ENCODE measurements around the gene NXPE4.
"Not testable (repeated sequence)": the region's sequence is repeated elsewhere in the genome, so short reads cannot be mapped to it uniquely, and the experiment has no call there.

The NXPE4 gene

DNA sequence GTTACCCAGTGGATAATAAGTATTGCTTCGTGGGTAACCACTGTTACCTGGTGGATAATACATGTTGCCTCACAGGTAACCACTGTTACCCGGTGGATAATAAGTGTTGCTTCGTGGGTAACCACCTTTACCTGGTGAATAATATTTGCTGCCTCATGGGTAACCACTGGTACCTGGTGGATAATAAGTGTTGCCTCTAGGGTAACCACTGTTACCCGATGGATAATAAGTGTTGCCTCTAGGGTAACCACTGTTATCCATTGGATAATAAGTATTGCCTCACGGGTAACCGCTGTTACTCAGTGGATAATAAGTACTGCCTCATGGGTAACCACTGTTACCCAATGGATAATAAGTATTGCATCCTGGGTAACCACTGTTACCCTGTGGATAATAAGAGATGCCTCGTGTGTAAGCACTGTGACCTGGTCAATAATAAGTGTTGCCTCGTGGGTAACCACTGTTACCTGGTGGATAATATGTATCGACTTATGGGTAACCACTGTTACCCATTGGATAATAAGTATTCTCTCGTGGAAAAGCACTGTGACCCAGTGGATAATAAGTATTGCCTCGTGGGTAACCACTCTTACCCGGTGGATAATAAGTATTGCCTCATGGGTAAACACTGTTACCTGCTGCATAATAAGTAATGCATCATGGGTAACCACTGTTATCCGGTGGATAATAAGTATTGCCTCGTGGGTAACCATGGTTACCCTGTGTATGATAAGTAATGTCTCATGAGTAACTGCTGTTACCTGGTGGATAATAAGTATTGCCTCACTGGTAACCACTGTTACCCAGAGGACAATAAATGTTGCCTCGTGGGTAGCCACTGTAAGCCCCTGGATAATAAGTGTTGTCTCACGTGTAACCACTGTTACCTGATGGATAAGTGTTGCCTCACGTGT, 20.1 kb upstream of the NXPE4 start:
- CTCF ChIA-PET = no interaction called here
- POLR2A ChIA-PET = no interaction called here
- no peak for TF ChIP-seq L3MBTL2 (conservative IDR thresholded peaks at IDR 0.05)
- TF ChIP-seq HDGF (IDR thresholded peaks at IDR 0.05; ENCODE audit: borderline replicate concordance) = no peak
- no peak for TF ChIP-seq CTBP1 (IDR thresholded peaks at IDR 0.05; ENCODE audit: borderline replicate concordance)
- TF ChIP-seq SP1 (IDR thresholded peaks at IDR 0.05) = no peak
- no peak for DNase-seq (ENCODE audit: extremely low spot score)

- TF ChIP-seq SUZ12 (IDR thresholded peaks at IDR 0.05) (no peak), BHLHE40 (IDR thresholded peaks at IDR 0.05; ENCODE audit: borderline replicate concordance) (no peak), PKNOX1 (IDR thresholded peaks at IDR 0.05) (no peak), ELF4 (IDR thresholded peaks at IDR 0.05) (no peak), CTBP1 (IDR thresholded peaks at IDR 0.05; ENCODE audit: borderline replicate concordance) (no peak), ZNF384 (IDR thresholded peaks at IDR 0.05) (no peak), FOXK2 (IDR thresholded peaks at IDR 0.05) (no peak), NFRKB (IDR thresholded peaks at IDR 0.05) (no peak), FOXA1 (IDR thresholded peaks at IDR 0.05) (no peak), L3MBTL2 (conservative IDR thresholded peaks at IDR 0.05) (no peak), HDGF (IDR thresholded peaks at IDR 0.05; ENCODE audit: borderline replicate concordance) (no peak), SP1 (IDR thresholded peaks at IDR 0.05) (no peak), FOXM1 (IDR thresholded peaks at IDR 0.05; ENCODE audit: borderline replicate concordance) (no peak), TARDBP (IDR thresholded peaks at IDR 0.05) (no peak), LEF1 (IDR thresholded peaks at IDR 0.05; ENCODE audit: borderline replicate concordance) (no peak), ARNT (IDR thresholded peaks at IDR 0.05) (no peak)
Measured at GRCh38 chr11:114614127-114614720, 18.6 kb upstream of the NXPE4 start.

DNA sequence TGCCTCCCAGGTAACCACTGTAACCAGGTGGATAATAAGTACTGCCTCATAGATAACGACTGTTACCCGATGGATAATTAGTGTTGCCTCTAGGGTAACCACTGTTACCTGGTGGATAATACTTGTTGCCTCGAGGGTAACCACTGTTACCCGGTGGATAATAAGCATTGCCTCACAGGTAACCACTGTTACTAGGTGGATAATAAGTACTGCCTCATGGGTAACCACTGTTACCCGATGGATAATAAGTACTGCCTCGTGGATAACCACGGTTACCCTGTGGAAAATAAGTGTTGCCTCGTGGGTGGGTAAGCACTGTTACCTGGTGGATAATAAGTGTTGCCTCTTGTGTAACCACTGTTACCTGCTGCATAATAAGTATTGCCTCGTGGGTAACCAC, 17.5 kb upstream of the NXPE4 start:
- CTCF ChIA-PET; POLR2A ChIA-PET; DNase-seq (ENCODE audit: extremely low spot score): not testable (repeated sequence)

More at GRCh38 chr11:114614127-114614720, 18.6 kb upstream of the NXPE4 start:
- no peak for DNase-seq (ENCODE audit: extremely low spot score)
- CTCF ChIA-PET = no interaction called here
- POLR2A ChIA-PET = no interaction called here

GRCh38 chr11:114612686-114613085, 17.1 kb upstream of the NXPE4 start:
- ChIA-PET POLR2A (no interaction called here), CTCF (no interaction called here)
- no peak for TF ChIP-seq SUZ12 (IDR thresholded peaks at IDR 0.05)
- no peak for TF ChIP-seq ZNF384 (IDR thresholded peaks at IDR 0.05)
- no peak for TF ChIP-seq BHLHE40 (IDR thresholded peaks at IDR 0.05; ENCODE audit: borderline replicate concordance)
- TF ChIP-seq TARDBP (IDR thresholded peaks at IDR 0.05) = no peak
- TF ChIP-seq FOXM1 (IDR thresholded peaks at IDR 0.05; ENCODE audit: borderline replicate concordance) = no peak
- TF ChIP-seq FOXA1 (IDR thresholded peaks at IDR 0.05) = no peak
- no peak for TF ChIP-seq FOXK2 (IDR thresholded peaks at IDR 0.05)
- TF ChIP-seq L3MBTL2 (conservative IDR thresholded peaks at IDR 0.05) = no peak
- TF ChIP-seq LEF1 (IDR thresholded peaks at IDR 0.05; ENCODE audit: borderline replicate concordance) = no peak
- no peak for TF ChIP-seq ARNT (IDR thresholded peaks at IDR 0.05)
- no peak for TF ChIP-seq HDGF (IDR thresholded peaks at IDR 0.05; ENCODE audit: borderline replicate concordance)
- TF ChIP-seq ELF4 (IDR thresholded peaks at IDR 0.05) = no peak
- no peak for TF ChIP-seq NFRKB (IDR thresholded peaks at IDR 0.05)
- no peak for TF ChIP-seq CTBP1 (IDR thresholded peaks at IDR 0.05; ENCODE audit: borderline replicate concordance)
- TF ChIP-seq PKNOX1 (IDR thresholded peaks at IDR 0.05) = no peak
- TF ChIP-seq SP1 (IDR thresholded peaks at IDR 0.05) = no peak
- DNase-seq (ENCODE audit: extremely low spot score) = no peak

DNA sequence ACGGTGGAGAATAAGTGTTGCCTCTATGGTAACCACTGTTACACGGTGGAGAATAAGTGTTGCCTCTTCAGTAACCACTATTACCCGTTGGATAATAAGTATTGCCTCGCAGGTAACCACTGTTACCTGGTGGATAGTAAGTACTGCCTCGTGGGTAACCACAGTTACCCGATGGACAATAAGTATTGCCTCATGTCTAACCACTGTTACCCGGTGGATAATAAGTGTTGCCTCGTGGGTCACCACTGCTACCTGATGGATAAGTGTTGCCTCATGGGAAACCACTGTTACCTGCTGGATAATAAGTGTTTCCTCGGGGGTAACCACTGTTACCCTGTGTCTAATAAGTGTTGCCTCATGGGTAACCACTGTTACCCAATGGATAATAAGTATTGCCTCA, 16.6 kb upstream of the NXPE4 start:
- CTCF ChIA-PET = not testable (repeated sequence)

GRCh38 chr11:114610984-114611944, 15.7 kb upstream of the NXPE4 start:
- TF ChIP-seq LEF1 (IDR thresholded peaks at IDR 0.05; ENCODE audit: borderline replicate concordance) = no peak
- ChIA-PET CTCF (no interaction called here), POLR2A (no interaction called here)
- DNase-seq (ENCODE audit: extremely low spot score) = no peak

More for the DNA sequence above, 16.6 kb upstream of the NXPE4 start:
- DNase-seq (ENCODE audit: extremely low spot score); POLR2A ChIA-PET: not testable (repeated sequence)

- CTCF ChIA-PET = no interaction called here
- no peak for DNase-seq (ENCODE audit: extremely low spot score)
- TF ChIP-seq NFRKB (IDR thresholded peaks at IDR 0.05) = no peak
- no peak for TF ChIP-seq ZNF384 (IDR thresholded peaks at IDR 0.05)
- TF ChIP-seq FOXM1 (IDR thresholded peaks at IDR 0.05; ENCODE audit: borderline replicate concordance) = no peak
- TF ChIP-seq SP1 (IDR thresholded peaks at IDR 0.05) = no peak
- no peak for TF ChIP-seq TARDBP (IDR thresholded peaks at IDR 0.05)
- no peak for TF ChIP-seq ELF4 (IDR thresholded peaks at IDR 0.05)
- no peak for TF ChIP-seq FOXA1 (IDR thresholded peaks at IDR 0.05)
- TF ChIP-seq BHLHE40 (IDR thresholded peaks at IDR 0.05; ENCODE audit: borderline replicate concordance) = no peak
- TF ChIP-seq HDGF (IDR thresholded peaks at IDR 0.05; ENCODE audit: borderline replicate concordance) = no peak
- no peak for TF ChIP-seq L3MBTL2 (conservative IDR thresholded peaks at IDR 0.05)
- TF ChIP-seq ARNT (IDR thresholded peaks at IDR 0.05) = no peak
- no peak for TF ChIP-seq SUZ12 (IDR thresholded peaks at IDR 0.05)
- no peak for TF ChIP-seq FOXK2 (IDR thresholded peaks at IDR 0.05)
- TF ChIP-seq PKNOX1 (IDR thresholded peaks at IDR 0.05) = no peak
- POLR2A ChIA-PET = no interaction called here
Measured at GRCh38 chr11:114610550-114610949, 15.0 kb upstream of the NXPE4 start.

All from HEK293T (cell line).